ENCODE results near the gene IPPK.
"Not testable (repeated sequence)": the region's sequence is repeated elsewhere in the genome, so short reads cannot be mapped to it uniquely, and the experiment has no call there.

The IPPK gene

DNA sequence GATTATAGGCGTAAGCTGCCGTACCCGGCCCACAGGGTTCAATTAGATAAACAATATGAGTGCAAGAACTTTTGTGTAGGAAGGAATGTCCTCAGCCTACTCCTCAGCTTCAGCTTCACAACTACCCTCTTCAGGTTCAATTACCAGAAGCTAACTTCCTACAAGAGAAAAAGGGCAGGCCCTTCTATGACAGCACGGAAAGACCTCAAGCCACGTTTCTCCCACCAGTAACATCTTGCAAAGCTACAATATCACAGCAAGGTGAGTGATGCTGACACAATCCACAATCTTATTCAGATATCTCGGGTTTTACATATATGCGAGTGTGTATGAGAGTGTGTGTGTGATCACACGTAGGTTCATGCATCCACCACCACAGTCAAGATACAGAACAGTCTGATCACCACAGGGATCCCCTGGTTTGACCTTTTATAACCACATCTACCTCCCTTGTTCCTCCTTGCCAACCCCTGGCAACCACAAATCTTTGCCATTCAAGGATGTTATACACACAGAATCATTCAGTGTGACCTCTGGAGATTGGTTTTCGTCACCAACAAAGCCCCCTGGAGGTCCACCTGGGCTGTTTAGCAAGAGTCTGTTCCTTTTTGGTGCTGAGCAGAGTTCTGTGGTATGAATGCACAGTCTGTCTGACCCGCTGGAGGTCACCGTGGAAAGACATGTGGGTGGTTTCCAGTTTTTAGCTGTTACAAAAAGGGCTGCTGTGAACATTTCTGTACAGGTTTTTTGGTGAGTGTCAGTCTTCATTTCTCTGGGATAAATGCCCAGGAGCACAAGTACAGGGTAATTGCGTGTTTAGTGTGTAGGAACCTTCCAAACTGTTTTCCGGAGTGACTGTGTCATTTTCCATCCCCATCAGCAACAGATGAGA lies 38.2 kb downstream of the IPPK start:
- TF ChIP-seq, protein P1, sequence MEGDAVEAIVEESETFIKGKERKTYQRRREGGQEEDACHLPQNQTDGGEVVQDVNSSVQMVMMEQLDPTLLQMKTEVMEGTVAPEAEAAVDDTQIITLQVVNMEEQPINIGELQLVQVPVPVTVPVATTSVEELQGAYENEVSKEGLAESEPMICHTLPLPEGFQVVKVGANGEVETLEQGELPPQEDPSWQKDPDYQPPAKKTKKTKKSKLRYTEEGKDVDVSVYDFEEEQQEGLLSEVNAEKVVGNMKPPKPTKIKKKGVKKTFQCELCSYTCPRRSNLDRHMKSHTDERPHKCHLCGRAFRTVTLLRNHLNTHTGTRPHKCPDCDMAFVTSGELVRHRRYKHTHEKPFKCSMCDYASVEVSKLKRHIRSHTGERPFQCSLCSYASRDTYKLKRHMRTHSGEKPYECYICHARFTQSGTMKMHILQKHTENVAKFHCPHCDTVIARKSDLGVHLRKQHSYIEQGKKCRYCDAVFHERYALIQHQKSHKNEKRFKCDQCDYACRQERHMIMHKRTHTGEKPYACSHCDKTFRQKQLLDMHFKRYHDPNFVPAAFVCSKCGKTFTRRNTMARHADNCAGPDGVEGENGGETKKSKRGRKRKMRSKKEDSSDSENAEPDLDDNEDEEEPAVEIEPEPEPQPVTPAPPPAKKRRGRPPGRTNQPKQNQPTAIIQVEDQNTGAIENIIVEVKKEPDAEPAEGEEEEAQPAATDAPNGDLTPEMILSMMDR (IDR thresholded peaks at IDR 0.05; ENCODE audit: low read depth, low read length, missing control alignments) = no peak
- H3K4me3 ChIP-seq (replicated peaks; ENCODE audit: low read depth, low read length) = no peak overlapping the region
- DNase-seq (ENCODE audit: extremely low read depth, low read depth) = no peak

GRCh38 chr9:92627651-92628050 lies 42.3 kb downstream of the IPPK start:
- no peak for DNase-seq (ENCODE audit: extremely low read depth, low read depth)
- H3K4me3 ChIP-seq (replicated peaks; ENCODE audit: low read depth, low read length) = no peak overlapping the region
- TF ChIP-seq, protein P1 (IDR thresholded peaks at IDR 0.05; ENCODE audit: low read depth, low read length, missing control alignments) = no peak

DNA sequence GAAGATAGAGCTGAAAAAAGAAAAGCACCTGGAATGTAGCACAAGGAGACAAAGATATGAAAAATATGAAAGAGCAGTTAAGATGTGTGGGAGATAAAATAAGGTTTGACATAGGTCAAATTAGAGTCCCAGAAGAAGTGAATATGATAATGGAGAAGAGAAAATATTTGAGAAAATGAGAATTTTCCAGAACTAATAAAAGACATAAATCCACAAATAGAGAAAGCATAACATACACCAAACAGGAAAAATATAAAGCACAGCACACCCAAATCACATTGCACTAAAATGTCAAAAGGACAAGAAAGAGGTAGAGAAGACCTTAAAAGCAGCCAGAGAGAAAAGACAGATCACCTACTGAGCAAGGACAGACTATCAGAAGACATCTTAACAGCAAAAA lies 43.4 kb downstream of the IPPK start:
- TF ChIP-seq, protein P1 (IDR thresholded peaks at IDR 0.05; ENCODE audit: low read depth, low read length, missing control alignments) = no peak

DNA sequence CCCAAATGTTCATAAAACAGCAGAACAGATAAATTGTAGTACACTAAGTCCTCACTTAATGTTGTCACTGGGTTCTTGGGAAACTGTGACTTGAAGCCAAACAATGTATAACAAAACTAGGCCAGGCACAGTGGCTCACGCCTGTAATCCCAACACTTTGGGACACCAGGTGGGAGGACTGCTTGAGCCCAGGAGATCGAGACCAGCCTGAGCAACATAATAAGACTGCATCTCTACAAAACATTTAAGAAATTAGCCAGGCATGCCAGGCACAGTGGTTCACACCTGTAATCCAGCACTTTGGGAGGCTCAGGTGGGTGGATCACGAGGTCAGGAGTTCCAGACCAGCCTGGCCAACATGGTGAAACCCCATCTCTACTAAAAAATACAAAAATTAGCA lies 46.0 kb downstream of the IPPK start:
- H3K4me3 ChIP-seq (replicated peaks; ENCODE audit: low read depth, low read length); DNase-seq (ENCODE audit: extremely low read depth, low read depth): not testable (repeated sequence)

More for the DNA sequence above, 43.4 kb downstream of the IPPK start:
- DNase-seq (ENCODE audit: extremely low read depth, low read depth) = no peak
- H3K4me3 ChIP-seq (replicated peaks; ENCODE audit: low read depth, low read length) = no peak overlapping the region

DNA sequence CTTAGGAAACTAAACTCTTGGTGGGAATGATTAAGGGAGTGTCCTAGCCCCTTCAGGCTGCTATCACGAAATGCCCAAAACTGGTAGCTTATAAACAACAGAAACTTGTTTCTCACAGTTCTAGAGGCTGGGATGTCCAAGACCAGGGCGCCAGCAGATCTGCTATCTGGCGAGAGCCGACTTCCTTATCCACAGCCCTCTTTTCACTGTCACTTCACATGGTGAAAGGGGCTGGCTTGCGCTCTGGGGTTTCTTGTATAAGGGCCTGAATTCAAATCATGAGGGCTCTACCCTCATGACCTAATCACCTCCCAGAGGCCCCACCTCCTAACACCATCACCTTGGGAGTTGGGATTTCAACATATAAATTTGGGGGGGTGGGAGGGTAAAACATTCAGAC lies 49.1 kb downstream of the IPPK start:
- TF ChIP-seq, protein P1 (IDR thresholded peaks at IDR 0.05; ENCODE audit: low read depth, low read length, missing control alignments) = no peak
- H3K4me3 ChIP-seq (replicated peaks; ENCODE audit: low read depth, low read length) = no peak overlapping the region
- DNase-seq (ENCODE audit: extremely low read depth, low read depth) = no peak

- no peak overlapping the region for H3K4me3 ChIP-seq (replicated peaks; ENCODE audit: low read depth, low read length)
- no peak for DNase-seq (ENCODE audit: extremely low read depth, low read depth)
- TF ChIP-seq, protein P1 (IDR thresholded peaks at IDR 0.05; ENCODE audit: low read depth, low read length, missing control alignments) = no peak
Observed at GRCh38 chr9:92619601-92620300, 50.2 kb downstream of the IPPK start.

DNA sequence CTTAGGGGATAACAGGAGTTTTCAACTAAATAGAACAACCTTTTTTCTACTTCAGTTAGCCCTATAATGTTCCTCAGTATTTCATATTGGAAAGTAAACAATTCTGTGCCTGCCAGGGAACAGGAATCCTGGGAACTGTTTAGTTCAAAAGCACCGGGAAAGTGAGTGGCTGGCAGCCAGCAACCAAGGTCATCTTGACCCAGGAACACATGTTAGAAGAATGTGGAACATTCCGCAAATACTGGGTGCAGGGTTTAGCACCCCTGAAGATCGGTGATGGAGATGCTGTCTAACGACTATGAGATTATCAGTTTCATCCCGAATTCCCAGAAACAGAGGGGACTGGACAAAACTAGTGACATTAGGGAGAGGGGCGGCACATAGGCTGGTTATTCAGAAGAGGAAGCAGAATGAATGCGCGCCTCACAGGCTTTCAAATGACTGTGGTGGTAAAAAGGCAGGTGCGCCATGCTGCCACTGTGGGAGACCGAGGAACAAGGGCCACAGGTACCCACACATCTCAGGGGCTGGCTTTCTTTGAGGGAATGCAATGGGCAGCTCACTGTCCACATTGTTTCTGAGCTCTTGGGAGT lies 51.2 kb downstream of the IPPK start:
- TF ChIP-seq, protein P1 (IDR thresholded peaks at IDR 0.05; ENCODE audit: low read depth, low read length, missing control alignments) = no peak
- DNase-seq (ENCODE audit: extremely low read depth, low read depth) = no peak

More for the DNA sequence above, 51.2 kb downstream of the IPPK start:
- no peak overlapping the region for H3K4me3 ChIP-seq (replicated peaks; ENCODE audit: low read depth, low read length)

Measured in HFF-Myc (cell line).